Measurements from ENCODE around the gene POC5. TPM values are rescaled to one million over a fixed set of nuclear protein-coding genes. Genes with fewer than 3 reads are reported as not detected.

POC5 gene
- total and polyA plus RNA-seq, 2 of the 4 experiments (the other 2 are of a cell fraction), result 6.6 to 12.9 TPM

GRCh38 chr5:75648712-75649111 is 68.5 kb downstream of the POC5 start:
- H4K5ac ChIP-seq (ENCODE audit: low read depth, low read length), result no peak overlapping the region
- H2BK5ac ChIP-seq (ENCODE audit: low read depth, low read length, poor library complexity, severe bottlenecking), result no peak overlapping the region
- no peak for DNase-seq
- no peak overlapping the region for H3K56ac ChIP-seq (ENCODE audit: extremely low read depth, insufficient read depth, low read length)
- no peaks in the 10 kb centered on the region for H4K20me1 ChIP-seq (ENCODE audit: insufficient read depth, low read length)
- no peaks in the 10 kb centered on the region for H3K9me3 ChIP-seq (ENCODE audit: control insufficient read depth, insufficient read depth, low read length)
- H3K27me3 ChIP-seq (ENCODE audit: control insufficient read depth, insufficient read depth, low read length), result no peaks in the 10 kb centered on the region
- ATAC-seq (ENCODE audit: low read depth), result no peak
- CTCF ChIA-PET, result no interaction called here
- intact Hi-C loops (cut with micrococcal nuclease), result no loop called here
- no CpG with 5 or more reads among the region's 2 CpGs for WGBS, 2 experiments (ENCODE audit: extremely low coverage in 2 of 2, insufficient read length in 1 of 2)
- no peak overlapping the region for H2BK120ac ChIP-seq (ENCODE audit: low read depth, low read length)
- no peak overlapping the region for H3K9ac ChIP-seq (ENCODE audit: low read depth, low read length)
- H3K23ac ChIP-seq (ENCODE audit: low read depth, low read length), result no peak overlapping the region
- TF ChIP-seq NFE2L2 (IDR thresholded peaks at IDR 0.05; ENCODE audit: low read depth, low read length) (no peak), RAD21 (IDR thresholded peaks at IDR 0.05; ENCODE audit: low read length) (no peak), CHD1 (IDR thresholded peaks at IDR 0.05; ENCODE audit: low read depth, low read length) (no peak), RFX5 (IDR thresholded peaks at IDR 0.05; ENCODE audit: low read depth, low read length) (no peak), CEBPB (IDR thresholded peaks at IDR 0.05; ENCODE audit: low read depth, low read length) (no peak), MAZ (IDR thresholded peaks at IDR 0.05; ENCODE audit: borderline replicate concordance, low read depth, low read length) (no peak), CTCF (conservative IDR thresholded peaks at IDR 0.05; ENCODE audit: low read depth, low read length) (no peak), ELK1 (IDR thresholded peaks at IDR 0.05; ENCODE audit: borderline replicate concordance, low read depth, low read length) (no peak), RCOR1 (IDR thresholded peaks at IDR 0.05; ENCODE audit: insufficient replicate concordance, low read length) (no peak), MXI1 (IDR thresholded peaks at IDR 0.05; ENCODE audit: borderline replicate concordance, low read depth, low read length) (no peak), POLR2A (IDR thresholded peaks at IDR 0.05; ENCODE audit: low read depth, low read length) (no peak), SMC3 (IDR thresholded peaks at IDR 0.05; ENCODE audit: low read depth, low read length) (no peak), BHLHE40 (IDR thresholded peaks at IDR 0.05; ENCODE audit: low read depth, low read length) (no peak)
- in situ Hi-C loops (cut with MboI; ENCODE audit: low sequenced_read_pairs), result no loop called here
- no peak overlapping the region for H2AK5ac ChIP-seq (ENCODE audit: low read depth, low read length)
- H4K91ac ChIP-seq (ENCODE audit: insufficient read depth, low read depth, low read length), result no peak overlapping the region
- H2BK20ac ChIP-seq (ENCODE audit: low read depth, low read length), result no peak overlapping the region
- no peak overlapping the region for H3K4me2 ChIP-seq (ENCODE audit: low read depth, low read length)
- BruUV-seq (replicated peaks), result no TSS peak
- no peaks in the 10 kb centered on the region for H3K36me3 ChIP-seq (ENCODE audit: control insufficient read depth, insufficient read depth, low read length)
- dilution Hi-C loops (cut with HindIII; ENCODE audit: low sequenced_read_pairs, unreplicated experiment), result no loop called here
- H4K8ac ChIP-seq (ENCODE audit: low read depth in 2 of 2, low read length in 2 of 2), result no peak overlapping the region
- H3K79me1 ChIP-seq (ENCODE audit: low read depth in 1 of 2, low read length in 2 of 2), result no peaks in the 10 kb centered on the region
- H3K27ac ChIP-seq (ENCODE audit: insufficient read depth, low read length), result no peak overlapping the region
- H3K18ac ChIP-seq (ENCODE audit: low read depth, low read length), result no peak overlapping the region
- H3K9me1 ChIP-seq (ENCODE audit: insufficient read depth, low read length), result no peaks in the 10 kb centered on the region
- H2BK15ac ChIP-seq (ENCODE audit: low read depth, low read length), result no peak overlapping the region
- H3K4me1 ChIP-seq (ENCODE audit: control insufficient read depth, insufficient read depth, low read length), result no peaks in the 10 kb centered on the region
- no peak overlapping the region for H3K14ac ChIP-seq (replicated peaks; ENCODE audit: low read depth, low read length)
- POLR2A ChIA-PET (ENCODE audit: unreplicated experiment), result no interaction called here
- no peak overlapping the region for H3K4ac ChIP-seq (ENCODE audit: low read depth, low read length)
- H2AK9ac ChIP-seq (replicated peaks; ENCODE audit: low read depth, low read length, poor library complexity), result no peak overlapping the region
- H2AFZ ChIP-seq (replicated peaks; ENCODE audit: low read length, poor library complexity), result no peak overlapping the region
- no peak overlapping the region for H3K4me3 ChIP-seq (ENCODE audit: insufficient read depth, low read depth, low read length)

All from IMR-90 (cell line).